ENCODE data around the gene GAPDH. TPM values are rescaled to one million over a fixed set of nuclear protein-coding genes. Genes with fewer than 3 reads are reported as not detected.

Gene GAPDH
- polyA plus RNA-seq, 2 of the 4 experiments (the other 2 are of a cell fraction), result 6,463 to 10,036 TPM

GRCh38 chr12:6569312-6569711 is 35.0 kb downstream of the GAPDH start:
- 91% methylated on average over 12 of the region's 12 CpGs for WGBS (ENCODE audit: missing lambda C conversion rate)
- ATAC-seq (no peak), DNase-seq (ENCODE audit: low read depth in 1 of 2, low spot score in 1 of 2) (no peak), FAIRE-seq (no peak)
- POLR2A ChIA-PET, result no interaction called here
- Histone ChIP-seq H3K4me3 (no peak overlapping the region; the same call in 2 of the 3 replicates), H3K4me1 (peaks cover 23% of the 10 kb centered on the region), H3K9me3 (no peaks in the 10 kb centered on the region), H3K4me2 (peak overlapping the region; percentile 92), H3K27ac (peak overlapping the region in 1 of 2 experiments; percentile 97; a peak in 3 of 6 replicates)
- CTCF ChIA-PET, result interaction anchor here (24.1 kb wide), 1 partner anchor 23 kb away, joined by 491 read pairs; the partner anchor contains the start of genes GAPDH and IFFO1
- TF ChIP-seq PHF8 (IDR thresholded peaks at IDR 0.05; ENCODE audit: borderline replicate concordance, low read depth) (no peak), CEBPB (IDR thresholded peaks at IDR 0.05) (no peak), MAZ (IDR thresholded peaks at IDR 0.05; ENCODE audit: borderline replicate concordance, low read depth, low read length) (no peak), HOXA7 (CRISPR knock-in tag; IDR thresholded peaks at IDR 0.05) (no peak), CBX8 (IDR thresholded peaks at IDR 0.05) (no peak), FOSB (CRISPR knock-in tag; IDR thresholded peaks at IDR 0.05) (no peak), MYC (IDR thresholded peaks at IDR 0.05; ENCODE audit: borderline replicate concordance, low read length) (no peak), JUNB (IDR thresholded peaks at IDR 0.05) (no peak), KDM5A (IDR thresholded peaks at IDR 0.05) (no peak)

DNA sequence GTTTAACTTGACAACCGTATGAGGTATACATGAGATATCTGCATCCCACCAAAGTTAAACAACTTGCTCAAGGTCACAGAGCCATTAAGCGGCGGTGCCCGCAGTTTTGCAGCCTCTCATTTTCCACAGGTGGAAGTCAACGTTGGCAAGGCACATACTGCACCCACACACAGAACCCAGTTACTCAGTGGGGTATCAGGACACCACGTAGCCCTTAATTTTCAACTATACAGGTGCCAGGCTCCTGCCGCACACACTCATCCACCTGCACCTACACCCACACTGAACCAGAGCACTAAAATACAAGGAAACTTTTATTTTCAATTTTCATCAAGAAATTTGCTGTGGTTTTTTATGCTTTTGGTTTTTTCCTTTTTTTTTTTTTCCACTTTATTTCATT is 35.5 kb downstream of the GAPDH start:
- Histone ChIP-seq H3K9me3 (no peaks in the 10 kb centered on the region), H3K4me1 (peaks cover 23% of the 10 kb centered on the region), H3K4me2 (peak overlapping the region; percentile 92; the same call in 1 of the 3 replicates), H3K27ac (no peak overlapping the region), H3K4me3 (no peak overlapping the region)
- POLR2A ChIA-PET, result interaction anchor here (1.2 to 1.3 kb wide), 2 partner anchors 36 to 119 kb away, joined by 5 to 6 read pairs; partner anchors contain the start of genes GAPDH and ZNF384
- FAIRE-seq (no peak), ATAC-seq (no peak), DNase-seq (ENCODE audit: low read depth in 1 of 2, low spot score in 1 of 2) (no peak)
- TF ChIP-seq MYC (IDR thresholded peaks at IDR 0.05; ENCODE audit: borderline replicate concordance, low read length) (no peak), TP53 (CRISPR knock-in tag; IDR thresholded peaks at IDR 0.05) (no peak), CEBPB (IDR thresholded peaks at IDR 0.05) (no peak), CHD2 (IDR thresholded peaks at IDR 0.05; ENCODE audit: low read length, partially characterized antibody) (no peak), GATA3 (IDR thresholded peaks at IDR 0.05; ENCODE audit: borderline replicate concordance) (no peak), HES2 (IDR thresholded peaks at IDR 0.05) (no peak), USF2 (IDR thresholded peaks at IDR 0.05) (no peak), RNF2 (IDR thresholded peaks at IDR 0.05; ENCODE audit: borderline replicate concordance, low read depth) (no peak), NR3C1 (IDR thresholded peaks at IDR 0.05) (no peak), PBX3 (IDR thresholded peaks at IDR 0.05) (no peak), JUNB (IDR thresholded peaks at IDR 0.05) (no peak), HEYL (CRISPR knock-in tag; IDR thresholded peaks at IDR 0.05) (no peak), BHLHE40 (IDR thresholded peaks at IDR 0.05; ENCODE audit: low read depth, low read length) (no peak), JUN (IDR thresholded peaks at IDR 0.05) (no peak), SMC3 (IDR thresholded peaks at IDR 0.05) (no peak)
- 88% methylated on average over 7 of the region's 7 CpGs for WGBS (ENCODE audit: missing lambda C conversion rate)
- CTCF ChIA-PET, result interaction anchor here (0.6 to 3.4 kb wide), 18 partner anchors 11 to 274 kb away, joined by 3 to 49 read pairs (median 5); partner anchors contain the start of gene GAPDH

DNA sequence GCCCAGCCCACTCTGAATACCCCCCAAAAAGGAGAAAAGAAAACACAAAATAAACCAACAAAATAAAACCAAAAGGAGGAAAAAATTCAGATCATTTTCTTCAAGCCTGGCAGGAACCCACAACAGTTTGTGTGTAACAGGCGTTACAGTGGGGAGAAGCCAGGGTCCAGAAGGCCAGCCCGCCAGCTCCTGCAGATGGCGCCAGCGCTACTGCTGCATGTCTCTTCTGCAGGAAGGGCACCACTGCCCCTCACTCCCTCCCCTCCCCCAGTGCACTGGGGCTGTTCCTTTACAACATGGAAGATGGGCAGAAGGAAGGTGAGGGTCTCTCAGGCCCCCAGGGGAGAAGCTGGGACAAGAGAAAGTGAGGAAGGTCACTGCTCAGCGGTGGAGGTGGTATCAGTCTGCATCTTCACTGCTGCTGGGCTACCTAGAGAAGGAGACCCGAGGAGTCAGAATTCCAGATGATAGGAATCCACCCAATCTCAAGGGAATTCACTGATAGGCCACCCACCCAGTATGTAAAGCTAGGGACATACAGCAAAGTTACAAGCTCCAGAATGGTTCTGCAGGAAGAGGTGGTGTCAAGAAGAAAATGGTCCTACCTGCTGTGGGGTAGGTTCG is 36.1 kb downstream of the GAPDH start:
- POLR2A ChIA-PET, result interaction anchor here (1.2 to 1.3 kb wide), 2 partner anchors 36 to 118 kb away, joined by 5 to 6 read pairs; partner anchors contain the start of genes GAPDH and ZNF384

More for the DNA sequence above, 36.1 kb downstream of the GAPDH start:
- H3K4me2 ChIP-seq, result no peak overlapping the region
- no peak overlapping the region for H3K4me3 ChIP-seq
- WGBS (ENCODE audit: missing lambda C conversion rate), result 65% methylated on average over 7 of the region's 7 CpGs
- DNase-seq (ENCODE audit: low read depth in 1 of 2, low spot score in 1 of 2) (peak; percentile 72 to 80), FAIRE-seq (no peak), ATAC-seq (peak; percentile 49 to 65; a peak in 4 of 6 replicates)
- no peak overlapping the region for H3K27ac ChIP-seq
- CTCF ChIA-PET, result interaction anchor here (0.6 to 3.4 kb wide), 28 partner anchors 9 to 302 kb away, joined by 3 to 49 read pairs (median 4); partner anchors contain the start of genes GAPDH and SPSB2
- peaks cover 23% of the 10 kb centered on the region for H3K4me1 ChIP-seq
- TF ChIP-seq ZNF302 (CRISPR knock-in tag; IDR thresholded peaks at IDR 0.05) (no peak), RAD21 (conservative IDR thresholded peaks at IDR 0.05 in 1 of 2, IDR thresholded peaks at IDR 0.05 in 1 of 2) (peak; percentile 49 to 51), SMC3 (IDR thresholded peaks at IDR 0.05) (peak; percentile 41; the same call in 2 of the 3 replicates)
- TF ChIP-seq, protein P1, sequence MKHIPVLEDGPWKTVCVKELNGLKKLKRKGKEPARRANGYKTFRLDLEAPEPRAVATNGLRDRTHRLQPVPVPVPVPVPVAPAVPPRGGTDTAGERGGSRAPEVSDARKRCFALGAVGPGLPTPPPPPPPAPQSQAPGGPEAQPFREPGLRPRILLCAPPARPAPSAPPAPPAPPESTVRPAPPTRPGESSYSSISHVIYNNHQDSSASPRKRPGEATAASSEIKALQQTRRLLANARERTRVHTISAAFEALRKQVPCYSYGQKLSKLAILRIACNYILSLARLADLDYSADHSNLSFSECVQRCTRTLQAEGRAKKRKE (CRISPR knock-in tag; IDR thresholded peaks at IDR 0.05; ENCODE audit: low read depth), result no peak
- TF ChIP-seq, protein P2, sequence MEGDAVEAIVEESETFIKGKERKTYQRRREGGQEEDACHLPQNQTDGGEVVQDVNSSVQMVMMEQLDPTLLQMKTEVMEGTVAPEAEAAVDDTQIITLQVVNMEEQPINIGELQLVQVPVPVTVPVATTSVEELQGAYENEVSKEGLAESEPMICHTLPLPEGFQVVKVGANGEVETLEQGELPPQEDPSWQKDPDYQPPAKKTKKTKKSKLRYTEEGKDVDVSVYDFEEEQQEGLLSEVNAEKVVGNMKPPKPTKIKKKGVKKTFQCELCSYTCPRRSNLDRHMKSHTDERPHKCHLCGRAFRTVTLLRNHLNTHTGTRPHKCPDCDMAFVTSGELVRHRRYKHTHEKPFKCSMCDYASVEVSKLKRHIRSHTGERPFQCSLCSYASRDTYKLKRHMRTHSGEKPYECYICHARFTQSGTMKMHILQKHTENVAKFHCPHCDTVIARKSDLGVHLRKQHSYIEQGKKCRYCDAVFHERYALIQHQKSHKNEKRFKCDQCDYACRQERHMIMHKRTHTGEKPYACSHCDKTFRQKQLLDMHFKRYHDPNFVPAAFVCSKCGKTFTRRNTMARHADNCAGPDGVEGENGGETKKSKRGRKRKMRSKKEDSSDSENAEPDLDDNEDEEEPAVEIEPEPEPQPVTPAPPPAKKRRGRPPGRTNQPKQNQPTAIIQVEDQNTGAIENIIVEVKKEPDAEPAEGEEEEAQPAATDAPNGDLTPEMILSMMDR (IDR thresholded peaks at IDR 0.05), result peak; percentile 61
- H3K9me3 ChIP-seq, result no peaks in the 10 kb centered on the region

Data from A549 (cell line).